Endodermal cell (in vitro differentiated cells): ENCODE measurements around the gene STON2. TPM values are rescaled to one million over a fixed set of nuclear protein-coding genes. Genes with fewer than 3 reads are reported as not detected.

Experiments
- DNase-seq: peaks from one replicate; pipeline ENCODE4 v3.0.0-alpha.2; 2017
- H3K27ac ChIP-seq: 2 replicates; pipeline ENCODE4 v1.5.1; 2013; ENCODE audit warnings: mild to moderate bottlenecking, low read depth, low read length, moderate library complexity
- H3K27me3 ChIP-seq: 2 replicates; pipeline ENCODE4 v1.6.1; 2013; ENCODE audit warnings: mild to moderate bottlenecking, low read length, moderate library complexity; ENCODE audit not compliant: insufficient read depth, control insufficient read depth, poor library complexity, severe bottlenecking
- H3K36me3 ChIP-seq: 2 replicates; pipeline ENCODE4 v1.7.0; 2013; ENCODE audit warnings: mild to moderate bottlenecking, low read length, moderate library complexity; ENCODE audit not compliant: control insufficient read depth, insufficient read depth
- H3K4me1 ChIP-seq: one replicate; pipeline ENCODE4 v1.7.0; 2013; ENCODE audit warnings: low read length; ENCODE audit not compliant: control insufficient read depth, insufficient read depth
- H3K4me3 ChIP-seq: 2 replicates; pipeline ENCODE4 v1.5.1; 2013; ENCODE audit warnings: mild to moderate bottlenecking, low read length, moderate library complexity
- H3K9ac ChIP-seq: 2 replicates; pipeline ENCODE4 v1.6.1; 2013; ENCODE audit warnings: mild to moderate bottlenecking, low read length, moderate library complexity; ENCODE audit not compliant: poor library complexity, severe bottlenecking; ENCODE audit errors: extremely low read depth
- H3K9me3 ChIP-seq: 2 replicates; pipeline ENCODE4 v1.6.1; 2013; ENCODE audit warnings: mild to moderate bottlenecking, low read length, moderate library complexity; ENCODE audit not compliant: control insufficient read depth
- H3K27ac Mint-ChIP-seq: 2 replicates; pipeline ENCODE4 v1.8.0; 2020; ENCODE audit warnings: mixed read lengths
- H3K27me3 Mint-ChIP-seq: 2 replicates; pipeline ENCODE4 v1.8.0; 2021; ENCODE audit warnings: mild to moderate bottlenecking, mixed read lengths; ENCODE audit not compliant: insufficient read depth
- H3K36me3 Mint-ChIP-seq: 2 replicates; pipeline ENCODE4 v1.8.0; 2020; ENCODE audit warnings: low read depth, mixed read lengths
- H3K4me1 Mint-ChIP-seq: 2 replicates; pipeline ENCODE4 v1.8.0; 2020; ENCODE audit warnings: mixed read lengths
- H3K4me3 Mint-ChIP-seq: 2 replicates; pipeline ENCODE4 v1.8.0; 2020; ENCODE audit warnings: mild to moderate bottlenecking, moderate library complexity, mixed read lengths
- H3K9me3 Mint-ChIP-seq: 2 replicates; pipeline ENCODE4 v1.8.0; 2020; ENCODE audit warnings: mild to moderate bottlenecking, mixed read lengths
- WGBS, 2 experiments: methylation state at CpG; one replicate each; pipeline versions ENCODE4 v1.1.5 to v1.1.7; 2013; ENCODE audit warnings: missing lambda C conversion rate in 2 of 2, mixed read lengths in 1 of 2; ENCODE audit not compliant: insufficient coverage in 1 of 2, insufficient read length in 1 of 2; 5-methylcytosine and 5-hydroxymethylcytosine counted together
- total RNA-seq, 2 donors: library from RNA; stranded (reverse); fragmentation: NEBNext Ultra II Directional in 1 of 2; extraction: Animal tissue kit (Norgen Biotek cat#: 25700) in 1 of 2; gene quantifications; 2 replicates in 1 of 2; 3 replicates in 1 of 2; pipeline ENCODE4 v1.2.1, GENCODE V29; 2021
- TF ChIP-seq, protein P1 (sequence below): fragments of 200-600 bp; sonication (generic); conservative IDR thresholded peaks from 2 replicates; pipeline ENCODE4 v1.5.0; 2021; ENCODE audit warnings: antibody characterized with exemption, mild to moderate bottlenecking

STON2 gene
- total RNA-seq, 2 donors from 2014 or later: 37.2 to 43.9 TPM

DNA sequence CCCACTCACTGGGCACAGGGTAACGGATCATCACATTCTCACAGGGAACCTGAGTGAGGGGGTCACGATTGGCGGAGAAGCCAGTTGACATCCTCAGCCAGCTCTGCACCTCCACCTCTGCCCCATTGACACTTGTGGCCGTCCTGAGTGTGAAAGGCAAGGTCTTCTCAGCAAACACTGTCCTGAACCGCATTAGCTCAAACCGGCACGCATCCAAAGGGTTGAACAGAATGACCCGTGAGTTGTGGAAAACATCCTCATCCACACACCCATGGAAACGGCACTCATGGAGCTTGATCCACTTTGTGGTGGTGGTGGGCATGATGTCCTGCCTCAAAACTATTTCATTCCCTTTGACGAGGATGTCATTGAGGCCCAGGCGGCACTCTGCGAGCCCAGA is 123.0 kb downstream of the STON2 start:
- Mint-ChIP-seq H3K27me3 (no peaks in the 10 kb centered on the region), H3K4me3 (no peak overlapping the region), H3K36me3 (peaks cover 30% of the 10 kb centered on the region), H3K27ac (no peak overlapping the region), H3K4me1 (peaks cover 7% of the 10 kb centered on the region), H3K9me3 (no peaks in the 10 kb centered on the region)
- DNase-seq: no peak
- Histone ChIP-seq H3K9ac (no peak overlapping the region), H3K27me3 (no peaks in the 10 kb centered on the region), H3K4me3 (no peak overlapping the region), H3K27ac (no peak overlapping the region), H3K9me3 (no peaks in the 10 kb centered on the region), H3K36me3 (peaks cover 13% of the 10 kb centered on the region), H3K4me1 (no peaks in the 10 kb centered on the region)
- 96 to 97% methylated on average over 9 to 12 of the region's 12 CpGs for WGBS, 2 experiments
- TF ChIP-seq, protein P1, sequence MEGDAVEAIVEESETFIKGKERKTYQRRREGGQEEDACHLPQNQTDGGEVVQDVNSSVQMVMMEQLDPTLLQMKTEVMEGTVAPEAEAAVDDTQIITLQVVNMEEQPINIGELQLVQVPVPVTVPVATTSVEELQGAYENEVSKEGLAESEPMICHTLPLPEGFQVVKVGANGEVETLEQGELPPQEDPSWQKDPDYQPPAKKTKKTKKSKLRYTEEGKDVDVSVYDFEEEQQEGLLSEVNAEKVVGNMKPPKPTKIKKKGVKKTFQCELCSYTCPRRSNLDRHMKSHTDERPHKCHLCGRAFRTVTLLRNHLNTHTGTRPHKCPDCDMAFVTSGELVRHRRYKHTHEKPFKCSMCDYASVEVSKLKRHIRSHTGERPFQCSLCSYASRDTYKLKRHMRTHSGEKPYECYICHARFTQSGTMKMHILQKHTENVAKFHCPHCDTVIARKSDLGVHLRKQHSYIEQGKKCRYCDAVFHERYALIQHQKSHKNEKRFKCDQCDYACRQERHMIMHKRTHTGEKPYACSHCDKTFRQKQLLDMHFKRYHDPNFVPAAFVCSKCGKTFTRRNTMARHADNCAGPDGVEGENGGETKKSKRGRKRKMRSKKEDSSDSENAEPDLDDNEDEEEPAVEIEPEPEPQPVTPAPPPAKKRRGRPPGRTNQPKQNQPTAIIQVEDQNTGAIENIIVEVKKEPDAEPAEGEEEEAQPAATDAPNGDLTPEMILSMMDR: no peak

DNA sequence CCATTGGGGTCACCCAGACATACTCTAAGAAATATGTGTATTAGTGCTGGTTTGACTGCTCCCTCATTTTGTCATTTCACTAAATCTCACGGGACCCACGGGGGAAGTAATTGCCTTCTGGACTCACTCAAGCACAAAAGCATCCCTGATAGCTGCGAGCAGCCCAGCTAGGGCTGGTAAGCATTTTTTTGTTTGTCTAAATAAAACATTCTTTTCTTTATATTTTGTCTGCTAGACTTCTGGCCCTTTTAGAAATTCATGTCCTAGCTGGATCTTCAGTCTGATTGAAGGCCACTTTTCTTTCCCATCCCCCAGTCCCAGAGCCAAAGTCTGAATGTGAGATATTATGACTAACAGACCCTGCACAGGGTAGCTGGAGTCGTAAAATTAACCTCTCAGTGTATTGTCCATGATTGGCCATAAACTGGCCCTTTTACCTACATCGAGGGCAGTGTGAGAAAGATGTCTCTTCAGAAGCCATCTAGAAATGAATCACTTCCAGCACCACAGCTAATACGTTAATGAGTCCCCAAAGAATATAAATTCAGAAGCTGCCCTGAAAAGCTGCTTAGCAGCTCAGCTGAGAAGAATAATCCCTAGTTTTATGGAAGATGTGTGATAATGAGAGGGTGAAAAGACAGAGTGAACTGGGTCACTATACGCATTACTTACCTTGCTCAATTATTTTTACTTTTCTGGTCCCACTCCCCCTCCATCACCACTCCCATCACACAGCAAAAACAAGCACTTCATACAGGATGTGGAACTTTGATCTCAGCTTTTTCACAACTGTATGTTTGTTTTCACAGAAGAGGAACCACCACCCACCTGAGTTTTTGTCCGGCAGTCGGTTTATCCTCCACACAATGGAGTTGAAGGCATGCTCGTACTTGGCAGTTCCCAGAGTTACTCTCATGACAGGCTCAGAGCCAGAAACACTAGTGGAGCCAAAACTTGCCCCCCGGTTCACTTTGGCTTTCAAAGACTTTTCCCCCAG is 123.8 kb downstream of the STON2 start:
- H3K27me3 ChIP-seq: no peaks in the 10 kb centered on the region
- H3K27ac Mint-ChIP-seq: no peak overlapping the region
- H3K27ac ChIP-seq: peak overlapping the region; percentile 37
- no peaks in the 10 kb centered on the region for H3K9me3 Mint-ChIP-seq
- H3K27me3 Mint-ChIP-seq: no peaks in the 10 kb centered on the region
- no peak overlapping the region for H3K4me3 Mint-ChIP-seq
- no peak overlapping the region for H3K9ac ChIP-seq
- no peaks in the 10 kb centered on the region for H3K9me3 ChIP-seq
- H3K4me3 ChIP-seq: no peak overlapping the region
- TF ChIP-seq, protein P1: no peak
- peaks cover 4% of the 10 kb centered on the region for H3K4me1 Mint-ChIP-seq
- H3K36me3 Mint-ChIP-seq: peaks cover 30% of the 10 kb centered on the region
- peaks cover 13% of the 10 kb centered on the region for H3K36me3 ChIP-seq
- H3K4me1 ChIP-seq: no peaks in the 10 kb centered on the region
- DNase-seq: no peak
- WGBS, 2 experiments: 93 to 100% methylated on average over 8 to 11 of the region's 11 CpGs

DNA sequence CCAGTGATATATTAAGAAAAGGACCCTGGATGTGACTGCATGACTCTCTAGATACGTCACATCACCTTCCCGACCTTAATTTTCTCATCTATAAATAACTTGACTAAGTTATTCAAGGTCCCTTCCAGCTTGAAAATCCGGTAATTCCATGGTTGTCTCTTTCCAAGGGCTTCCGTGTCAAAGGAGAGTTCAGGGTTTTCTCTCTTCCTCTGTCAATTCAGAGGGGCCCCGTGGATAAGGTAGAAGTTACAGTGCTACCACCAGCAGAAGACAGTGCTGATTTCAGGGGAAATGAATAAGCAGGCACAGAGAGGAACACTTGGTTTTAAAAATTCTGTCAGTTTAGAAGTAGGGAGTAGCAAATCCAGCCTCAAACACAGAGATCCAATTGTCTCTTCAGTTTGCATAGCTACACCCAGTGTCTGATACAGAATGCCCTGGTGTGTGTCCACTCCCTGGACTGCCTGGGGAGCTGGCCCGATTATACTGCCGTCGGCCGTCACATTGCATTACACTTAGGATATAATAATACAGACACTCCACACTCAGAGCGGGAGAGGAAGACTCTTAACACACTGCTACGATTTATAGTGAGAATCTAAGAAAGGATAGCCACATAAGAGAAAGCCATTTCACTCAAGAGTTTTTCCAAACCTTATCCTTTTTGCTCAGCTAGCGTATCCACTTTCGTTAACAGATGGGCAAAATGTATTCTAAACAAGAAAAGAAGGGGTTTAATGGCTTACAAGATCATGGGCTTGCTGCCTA is 124.6 kb downstream of the STON2 start:
- no peaks in the 10 kb centered on the region for H3K27me3 Mint-ChIP-seq
- H3K4me1 Mint-ChIP-seq: peaks cover 2% of the 10 kb centered on the region
- DNase-seq: no peak
- 93 to 96% methylated on average over 9 to 13 of the region's 13 CpGs for WGBS, 2 experiments
- peak overlapping the region; percentile 45 for H3K27ac Mint-ChIP-seq
- Histone ChIP-seq H3K27me3 (no peaks in the 10 kb centered on the region), H3K4me3 (no peak overlapping the region), H3K36me3 (peaks cover 13% of the 10 kb centered on the region), H3K9ac (no peak overlapping the region), H3K27ac (no peak overlapping the region), H3K9me3 (no peaks in the 10 kb centered on the region), H3K4me1 (no peaks in the 10 kb centered on the region)
- H3K9me3 Mint-ChIP-seq: no peaks in the 10 kb centered on the region
- TF ChIP-seq, protein P1: no peak
- no peak overlapping the region for H3K4me3 Mint-ChIP-seq
- peaks cover 30% of the 10 kb centered on the region for H3K36me3 Mint-ChIP-seq
